CD4-positive, alpha-beta T cell (primary cell): Measurements from ENCODE around the gene SPATS2L. TPM values are rescaled to one million over a fixed set of nuclear protein-coding genes. Genes with fewer than 3 reads are reported as not detected.

Source experiments
- ATAC-seq: fragments of 200-7000 bp; cut with Tn5 transposase; one replicate; pipeline ENCODE4 v1.10.0; 2022; ENCODE audit warnings: mild to moderate bottlenecking; ENCODE audit not compliant: poor library complexity
- CTCF ChIA-PET: fragments of 350-600 bp; sonication (Branson Sonifier 250); formaldehyde crosslinking; loops from one replicate; lab custom pipeline; 2021; ENCODE audit warnings: antibody characterized with exemption, inconsistent platforms; lab: Charles Lee
- POLR2A ChIA-PET: fragments of 350-600 bp; sonication (Branson Sonifier 250); formaldehyde crosslinking; loops from one replicate; lab custom pipeline; 2021; ENCODE audit warnings: antibody characterized with exemption, inconsistent platforms; lab: Charles Lee
- DNase-seq, 14 experiments: peaks; one replicate each; pipeline ENCODE4 v3.0.0-alpha.2; 2013 to 2020; ENCODE audit warnings: mixed read lengths in 2 of 14
- H3K27ac ChIP-seq, 2 donors: one replicate each; pipeline versions ENCODE4 v1.5.1 to v1.7.0; 2013; ENCODE audit warnings: low read length in 2 of 2, low read depth in 1 of 2, mild to moderate bottlenecking in 1 of 2
- H3K27me3 ChIP-seq, 2 experiments: 1 replicate in 1 of 2; 2 replicates in 1 of 2; pipeline versions ENCODE4 v1.6.1 to v1.7.0; 2013; ENCODE audit warnings: low read length in 2 of 2, control low read depth in 1 of 2, mild to moderate bottlenecking in 1 of 2, moderate library complexity in 1 of 2; ENCODE audit not compliant: insufficient read depth in 2 of 2, control insufficient read depth in 1 of 2
- H3K36me3 ChIP-seq: one replicate; pipeline ENCODE4 v1.6.1; 2013; ENCODE audit warnings: low read length, control low read depth; ENCODE audit not compliant: insufficient read depth
- H3K4me1 ChIP-seq: one replicate; pipeline ENCODE4 v1.6.1; 2013; ENCODE audit warnings: low read length, control low read depth; ENCODE audit not compliant: insufficient read depth
- H3K4me3 ChIP-seq: one replicate; pipeline ENCODE4 v1.5.1; 2013; ENCODE audit warnings: mild to moderate bottlenecking, low read length, moderate library complexity
- H3K9me3 ChIP-seq, 2 experiments: 1 replicate in 1 of 2; 2 replicates in 1 of 2; pipeline versions ENCODE4 v1.6.1 to v1.7.0; 2013; ENCODE audit warnings: low read length in 2 of 2, mild to moderate bottlenecking in 2 of 2, control low read depth in 1 of 2, moderate library complexity in 1 of 2; ENCODE audit not compliant: control insufficient read depth in 1 of 2, insufficient read depth in 1 of 2
- H3K27ac Mint-ChIP-seq: one replicate; pipeline ENCODE4 v1.8.0; 2020; ENCODE audit warnings: mixed read lengths
- H3K27me3 Mint-ChIP-seq: one replicate; pipeline ENCODE4 v1.8.0; 2021; ENCODE audit warnings: mixed read lengths
- H3K36me3 Mint-ChIP-seq: one replicate; pipeline ENCODE4 v1.8.0; 2021; ENCODE audit warnings: low read depth, mixed read lengths
- H3K4me1 Mint-ChIP-seq: one replicate; pipeline ENCODE4 v1.8.0; 2021; ENCODE audit warnings: low read depth, mixed read lengths
- H3K4me3 Mint-ChIP-seq: one replicate; pipeline ENCODE4 v1.8.0; 2020; ENCODE audit warnings: mild to moderate bottlenecking, mixed read lengths
- H3K9me3 Mint-ChIP-seq: one replicate; pipeline ENCODE4 v1.8.0; 2020; ENCODE audit warnings: mixed read lengths
- CTCF ChIP-seq: fragments of 200-600 bp; IDR thresholded peaks from one replicate; pipeline ENCODE4 v1.8.0; 2022; ENCODE audit warnings: antibody characterized with exemption, mild to moderate bottlenecking
- intact Hi-C, 2 experiments: fragments of 100-400 bp; cut with DNase I in 1 of 2; cut with micrococcal nuclease in 1 of 2; formaldehyde crosslinking; loops; one replicate each; pipeline versions ENCODE4 v1.15.1 to v1.9.0; 2023 to 2025; cut with DNase I, micrococcal nuclease
- total RNA-seq, 174 experiments: library from RNA in 2 of 174; stranded (reverse) in 2 of 174; gene quantifications; one replicate each; pipeline ENCODE4 v1.2.3 and lab custom pipeline; 2021 to 2026

Gene SPATS2L
- total RNA-seq, 2 experiments from 2014 or later = 4.0 to 4.4 TPM

GRCh38 chr2:200479692-200480265 is 173.3 kb downstream of the SPATS2L start:
- H3K4me3 ChIP-seq = no peak overlapping the region
- Mint-ChIP-seq H3K4me1 (no peaks in the 10 kb centered on the region), H3K9me3 (no peaks in the 10 kb centered on the region), H3K4me3 (no peak overlapping the region), H3K27ac (no peak overlapping the region), H3K36me3 (no peaks in the 10 kb centered on the region), H3K27me3 (no peaks in the 10 kb centered on the region)
- no peaks in the 10 kb centered on the region for H3K27me3 ChIP-seq
- ATAC-seq (no peak), DNase-seq (no peak)
- H3K4me1 ChIP-seq = peaks cover 5% of the 10 kb centered on the region
- H3K36me3 ChIP-seq = no peaks in the 10 kb centered on the region
- intact Hi-C loops = loop anchor here in 1 of 2 experiments (2.0 to 10.0 kb wide), 2 partner anchors 499 to 775 kb away; no protein-coding TSS in a partner anchor
- no peaks in the 10 kb centered on the region for H3K9me3 ChIP-seq
- TF ChIP-seq CTCF = no peak
- POLR2A ChIA-PET = interaction anchor here (1.1 kb wide), 1 partner anchor 11 kb away, joined by 3 read pairs; no protein-coding TSS in a partner anchor
- H3K27ac ChIP-seq = no peak overlapping the region
- CTCF ChIA-PET = no interaction called here

- no peaks in the 10 kb centered on the region for H3K27me3 Mint-ChIP-seq
These were observed 175.7 kb downstream of the SPATS2L start for GRCh38 chr2:200482194-200482593.

GRCh38 chr2:200483729-200484198 is 177.3 kb downstream of the SPATS2L start:
- Histone ChIP-seq H3K9me3 (no peaks in the 10 kb centered on the region), H3K4me3 (no peak overlapping the region), H3K27ac (no peak overlapping the region), H3K4me1 (peaks cover 5% of the 10 kb centered on the region), H3K36me3 (no peaks in the 10 kb centered on the region), H3K27me3 (no peaks in the 10 kb centered on the region)
- H3K4me3 Mint-ChIP-seq = no peak overlapping the region
- POLR2A ChIA-PET = interaction anchor here (0.8 kb wide), 1 partner anchor 10 kb away, joined by 3 read pairs; no protein-coding TSS in a partner anchor
- CTCF ChIA-PET = interaction anchor here (1.0 to 1.1 kb wide), 2 partner anchors 14 to 504 kb away, joined by 3 to 4 read pairs; no protein-coding TSS in a partner anchor
- ATAC-seq (no peak), DNase-seq (peak in 1 of 14 experiments; percentile 17)
- no peaks in the 10 kb centered on the region for H3K9me3 Mint-ChIP-seq
- H3K27ac Mint-ChIP-seq = no peak overlapping the region
- intact Hi-C loops = no loop called here
- H3K4me1 Mint-ChIP-seq = no peaks in the 10 kb centered on the region
- no peak for TF ChIP-seq CTCF
- H3K27me3 Mint-ChIP-seq = no peaks in the 10 kb centered on the region
- H3K36me3 Mint-ChIP-seq = peaks cover 3% of the 10 kb centered on the region

More at GRCh38 chr2:200482194-200482593, 175.7 kb downstream of the SPATS2L start:
- no peak for TF ChIP-seq CTCF
- Mint-ChIP-seq H3K4me3 (no peak overlapping the region), H3K36me3 (no peaks in the 10 kb centered on the region), H3K27ac (no peak overlapping the region), H3K4me1 (no peaks in the 10 kb centered on the region), H3K9me3 (no peaks in the 10 kb centered on the region)
- POLR2A ChIA-PET = no interaction called here
- no peaks in the 10 kb centered on the region for H3K36me3 ChIP-seq
- no peaks in the 10 kb centered on the region for H3K27me3 ChIP-seq
- ATAC-seq (no peak), DNase-seq (no peak)
- peaks cover 5% of the 10 kb centered on the region for H3K4me1 ChIP-seq
- no peak overlapping the region for H3K4me3 ChIP-seq
- CTCF ChIA-PET = interaction anchor here (0.7 to 1.8 kb wide), 5 partner anchors 28 to 1997 kb away, joined by 3 to 9 read pairs (median 4); partner anchors contain the start of gene KCTD18
- intact Hi-C loops = no loop called here
- no peak overlapping the region for H3K27ac ChIP-seq
- no peaks in the 10 kb centered on the region for H3K9me3 ChIP-seq
